ENCODE results near the gene CSPG4. TPM values are rescaled to one million over a fixed set of nuclear protein-coding genes. Genes with fewer than 3 reads are reported as not detected.
A peak's percentile ranks its signal among the peaks of the same experiment; 100 is the strongest.

CSPG4 gene
- total and polyA plus RNA-seq, 2 of the 13 experiments (the other 11 are each of a cell fraction or from before 2014, with no cell fraction given): 0.01 to 0.04 TPM

DNA sequence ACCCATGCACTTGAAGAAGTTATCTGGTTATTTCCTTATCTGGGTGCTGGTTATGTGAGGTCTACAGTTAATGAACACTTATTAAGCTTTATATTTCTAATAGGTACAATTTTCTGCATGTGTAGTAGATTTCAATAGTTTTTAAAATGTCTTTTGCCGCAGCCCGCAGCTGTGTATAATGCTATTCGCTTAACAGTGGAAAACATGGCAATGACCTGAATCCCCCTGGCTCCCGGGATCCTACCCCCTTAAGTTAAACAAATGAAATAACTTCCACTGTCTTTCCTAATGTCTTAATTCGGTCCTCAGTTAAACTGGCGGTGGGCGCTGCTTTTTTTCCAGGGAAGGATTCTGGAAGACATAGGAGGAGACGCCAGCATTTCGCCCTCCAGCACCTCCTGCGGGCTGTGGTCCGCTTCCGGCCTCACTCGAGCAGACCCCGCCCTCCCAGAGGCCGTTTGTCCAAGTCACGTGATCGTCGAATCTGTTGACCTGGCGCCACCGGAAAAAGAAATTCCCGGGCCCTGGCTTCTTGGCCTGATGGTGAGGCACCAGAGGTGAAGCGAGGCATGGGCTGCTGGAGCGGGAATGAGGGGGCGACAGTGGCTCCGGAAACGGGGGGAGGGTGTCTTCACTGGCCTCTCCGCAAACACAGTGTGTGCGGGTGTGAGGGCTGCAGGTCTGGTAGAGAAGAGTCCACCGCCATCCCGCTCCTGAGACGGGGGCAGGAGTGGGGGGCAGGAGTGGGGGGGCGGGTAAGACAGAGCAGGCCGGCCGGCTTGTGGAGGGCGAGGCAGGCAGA, 45.6 kb upstream of the CSPG4 start (continued):
- TF ChIP-seq, protein P1, sequence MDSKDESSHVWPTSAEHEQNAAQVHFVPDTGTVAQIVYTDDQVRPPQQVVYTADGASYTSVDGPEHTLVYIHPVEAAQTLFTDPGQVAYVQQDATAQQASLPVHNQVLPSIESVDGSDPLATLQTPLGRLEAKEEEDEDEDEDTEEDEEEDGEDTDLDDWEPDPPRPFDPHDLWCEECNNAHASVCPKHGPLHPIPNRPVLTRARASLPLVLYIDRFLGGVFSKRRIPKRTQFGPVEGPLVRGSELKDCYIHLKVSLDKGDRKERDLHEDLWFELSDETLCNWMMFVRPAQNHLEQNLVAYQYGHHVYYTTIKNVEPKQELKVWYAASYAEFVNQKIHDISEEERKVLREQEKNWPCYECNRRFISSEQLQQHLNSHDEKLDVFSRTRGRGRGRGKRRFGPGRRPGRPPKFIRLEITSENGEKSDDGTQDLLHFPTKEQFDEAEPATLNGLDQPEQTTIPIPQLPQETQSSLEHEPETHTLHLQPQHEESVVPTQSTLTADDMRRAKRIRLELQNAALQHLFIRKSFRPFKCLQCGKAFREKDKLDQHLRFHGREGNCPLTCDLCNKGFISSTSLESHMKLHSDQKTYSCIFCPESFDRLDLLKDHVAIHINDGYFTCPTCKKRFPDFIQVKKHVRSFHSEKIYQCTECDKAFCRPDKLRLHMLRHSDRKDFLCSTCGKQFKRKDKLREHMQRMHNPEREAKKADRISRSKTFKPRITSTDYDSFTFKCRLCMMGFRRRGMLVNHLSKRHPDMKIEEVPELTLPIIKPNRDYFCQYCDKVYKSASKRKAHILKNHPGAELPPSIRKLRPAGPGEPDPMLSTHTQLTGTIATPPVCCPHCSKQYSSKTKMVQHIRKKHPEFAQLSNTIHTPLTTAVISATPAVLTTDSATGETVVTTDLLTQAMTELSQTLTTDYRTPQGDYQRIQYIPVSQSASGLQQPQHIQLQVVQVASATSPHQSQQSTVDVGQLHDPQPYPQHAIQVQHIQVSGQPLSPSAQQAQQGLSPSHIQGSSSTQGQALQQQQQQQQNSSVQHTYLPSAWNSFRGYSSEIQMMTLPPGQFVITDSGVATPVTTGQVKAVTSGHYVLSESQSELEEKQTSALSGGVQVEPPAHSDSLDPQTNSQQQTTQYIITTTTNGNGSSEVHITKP (CRISPR knock-in tag; IDR thresholded peaks at IDR 0.05; ENCODE audit: low read depth): 0 out of 2 replicates have a peak, but pooled peaks have one; percentile 26
- TF ChIP-seq ZNF788 (CRISPR knock-in tag; IDR thresholded peaks at IDR 0.05; ENCODE audit: borderline replicate concordance): peak; percentile 51; the same call in 1 of the 2 replicates
- TF ChIP-seq, protein P2, sequence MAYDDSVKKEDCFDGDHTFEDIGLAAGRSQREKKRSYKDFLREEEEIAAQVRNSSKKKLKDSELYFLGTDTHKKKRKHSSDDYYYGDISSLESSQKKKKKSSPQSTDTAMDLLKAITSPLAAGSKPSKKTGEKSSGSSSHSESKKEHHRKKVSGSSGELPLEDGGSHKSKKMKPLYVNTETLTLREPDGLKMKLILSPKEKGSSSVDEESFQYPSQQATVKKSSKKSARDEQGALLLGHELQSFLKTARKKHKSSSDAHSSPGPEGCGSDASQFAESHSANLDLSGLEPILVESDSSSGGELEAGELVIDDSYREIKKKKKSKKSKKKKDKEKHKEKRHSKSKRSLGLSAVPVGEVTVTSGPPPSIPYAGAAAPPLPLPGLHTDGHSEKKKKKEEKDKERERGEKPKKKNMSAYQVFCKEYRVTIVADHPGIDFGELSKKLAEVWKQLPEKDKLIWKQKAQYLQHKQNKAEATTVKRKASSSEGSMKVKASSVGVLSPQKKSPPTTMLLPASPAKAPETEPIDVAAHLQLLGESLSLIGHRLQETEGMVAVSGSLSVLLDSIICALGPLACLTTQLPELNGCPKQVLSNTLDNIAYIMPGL (CRISPR knock-in tag; IDR thresholded peaks at IDR 0.05; ENCODE audit: borderline replicate concordance in 1 of 2, low read depth in 1 of 2): no peak
- TF ChIP-seq ZNF264 (CRISPR knock-in tag; IDR thresholded peaks at IDR 0.05): no peak
- 0 out of 2 replicates have a peak, but pooled peaks have one; percentile 74 for TF ChIP-seq GTF2F1 (IDR thresholded peaks at IDR 0.05; ENCODE audit: low read length)
- TF ChIP-seq, protein P3, sequence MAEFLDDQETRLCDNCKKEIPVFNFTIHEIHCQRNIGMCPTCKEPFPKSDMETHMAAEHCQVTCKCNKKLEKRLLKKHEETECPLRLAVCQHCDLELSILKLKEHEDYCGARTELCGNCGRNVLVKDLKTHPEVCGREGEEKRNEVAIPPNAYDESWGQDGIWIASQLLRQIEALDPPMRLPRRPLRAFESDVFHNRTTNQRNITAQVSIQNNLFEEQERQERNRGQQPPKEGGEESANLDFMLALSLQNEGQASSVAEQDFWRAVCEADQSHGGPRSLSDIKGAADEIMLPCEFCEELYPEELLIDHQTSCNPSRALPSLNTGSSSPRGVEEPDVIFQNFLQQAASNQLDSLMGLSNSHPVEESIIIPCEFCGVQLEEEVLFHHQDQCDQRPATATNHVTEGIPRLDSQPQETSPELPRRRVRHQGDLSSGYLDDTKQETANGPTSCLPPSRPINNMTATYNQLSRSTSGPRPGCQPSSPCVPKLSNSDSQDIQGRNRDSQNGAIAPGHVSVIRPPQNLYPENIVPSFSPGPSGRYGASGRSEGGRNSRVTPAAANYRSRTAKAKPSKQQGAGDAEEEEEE (CRISPR knock-in tag; IDR thresholded peaks at IDR 0.05; ENCODE audit: borderline replicate concordance): no peak
- TF ChIP-seq ATF1 (CRISPR knock-in tag; IDR thresholded peaks at IDR 0.05): no peak
- no peak for TF ChIP-seq ZNF564 (CRISPR knock-in tag; IDR thresholded peaks at IDR 0.05)
- 0 out of 2 replicates have a peak, but pooled peaks have one; percentile 20 for TF ChIP-seq PPARG (CRISPR knock-in tag; conservative IDR thresholded peaks at IDR 0.05)
- TF ChIP-seq GABPA (IDR thresholded peaks at IDR 0.05; ENCODE audit: low read depth, low read length): peak; percentile 40; the same call in 1 of the 2 replicates
- peak; percentile 83 for TF ChIP-seq GABPA (CRISPR knock-in tag; IDR thresholded peaks at IDR 0.05; ENCODE audit: low read depth)
- TF ChIP-seq ZSCAN25 (CRISPR knock-in tag; IDR thresholded peaks at IDR 0.05): peak; percentile 50; the same call in 1 of the 2 replicates
- no peak for TF ChIP-seq HOXA9 (CRISPR knock-in tag; IDR thresholded peaks at IDR 0.05; ENCODE audit: borderline replicate concordance)
- TF ChIP-seq MYNN (CRISPR knock-in tag; IDR thresholded peaks at IDR 0.05; ENCODE audit: low read depth): no peak
- TF ChIP-seq ZFP36L1 (CRISPR knock-in tag; IDR thresholded peaks at IDR 0.05): 0 out of 2 replicates have a peak, but pooled peaks have one; percentile 52
- peak; percentile 53; the same call in 1 of the 2 replicates for TF ChIP-seq NFKB2 (CRISPR knock-in tag; IDR thresholded peaks at IDR 0.05; ENCODE audit: borderline replicate concordance)
- no peak for TF ChIP-seq ZNF746 (CRISPR knock-in tag; IDR thresholded peaks at IDR 0.05)
- TF ChIP-seq ZNF160 (CRISPR knock-in tag; IDR thresholded peaks at IDR 0.05): peak; percentile 33; the same call in 1 of the 2 replicates
- TF ChIP-seq, protein P4, sequence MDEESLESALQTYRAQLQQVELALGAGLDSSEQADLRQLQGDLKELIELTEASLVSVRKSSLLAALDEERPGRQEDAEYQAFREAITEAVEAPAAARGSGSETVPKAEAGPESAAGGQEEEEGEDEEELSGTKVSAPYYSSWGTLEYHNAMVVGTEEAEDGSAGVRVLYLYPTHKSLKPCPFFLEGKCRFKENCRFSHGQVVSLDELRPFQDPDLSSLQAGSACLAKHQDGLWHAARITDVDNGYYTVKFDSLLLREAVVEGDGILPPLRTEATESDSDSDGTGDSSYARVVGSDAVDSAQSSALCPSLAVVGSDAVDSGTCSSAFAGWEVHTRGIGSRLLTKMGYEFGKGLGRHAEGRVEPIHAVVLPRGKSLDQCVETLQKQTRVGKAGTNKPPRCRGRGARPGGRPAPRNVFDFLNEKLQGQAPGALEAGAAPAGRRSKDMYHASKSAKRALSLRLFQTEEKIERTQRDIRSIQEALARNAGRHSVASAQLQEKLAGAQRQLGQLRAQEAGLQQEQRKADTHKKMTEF (CRISPR knock-in tag; IDR thresholded peaks at IDR 0.05): peak; percentile 30; the same call in 1 of the 2 replicates

Measured in HepG2 (cell line).